OCI-LY7 (cell line): Measurements from ENCODE around the gene PDLIM3.

ENCODE experiments used
- EZH2phosphoT487 ChIP-seq: fragments of 200-600 bp; sonication (generic); IDR thresholded peaks from 2 replicates; pipeline ENCODE4 v1.6.1; 2018; ENCODE audit warnings: low read depth, borderline replicate concordance, mild to moderate bottlenecking, mixed run types, antibody characterized with exemption, low read length, moderate library complexity, mixed read lengths
- TF ChIP-seq, protein P1 (sequence below): fragments of 200-600 bp; sonication (generic); conservative IDR thresholded peaks from 2 replicates; pipeline ENCODE4 v1.5.1; 2014; ENCODE audit warnings: mild to moderate bottlenecking, antibody characterized with exemption, low read length, moderate library complexity, mixed read lengths

- TF ChIP-seq, protein P1, sequence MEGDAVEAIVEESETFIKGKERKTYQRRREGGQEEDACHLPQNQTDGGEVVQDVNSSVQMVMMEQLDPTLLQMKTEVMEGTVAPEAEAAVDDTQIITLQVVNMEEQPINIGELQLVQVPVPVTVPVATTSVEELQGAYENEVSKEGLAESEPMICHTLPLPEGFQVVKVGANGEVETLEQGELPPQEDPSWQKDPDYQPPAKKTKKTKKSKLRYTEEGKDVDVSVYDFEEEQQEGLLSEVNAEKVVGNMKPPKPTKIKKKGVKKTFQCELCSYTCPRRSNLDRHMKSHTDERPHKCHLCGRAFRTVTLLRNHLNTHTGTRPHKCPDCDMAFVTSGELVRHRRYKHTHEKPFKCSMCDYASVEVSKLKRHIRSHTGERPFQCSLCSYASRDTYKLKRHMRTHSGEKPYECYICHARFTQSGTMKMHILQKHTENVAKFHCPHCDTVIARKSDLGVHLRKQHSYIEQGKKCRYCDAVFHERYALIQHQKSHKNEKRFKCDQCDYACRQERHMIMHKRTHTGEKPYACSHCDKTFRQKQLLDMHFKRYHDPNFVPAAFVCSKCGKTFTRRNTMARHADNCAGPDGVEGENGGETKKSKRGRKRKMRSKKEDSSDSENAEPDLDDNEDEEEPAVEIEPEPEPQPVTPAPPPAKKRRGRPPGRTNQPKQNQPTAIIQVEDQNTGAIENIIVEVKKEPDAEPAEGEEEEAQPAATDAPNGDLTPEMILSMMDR = no peak
- no peak for TF ChIP-seq EZH2phosphoT487
Observed at GRCh38 chr4:185502386-185502785, 32.9 kb downstream of the PDLIM3 start.
